GM13977 (cell line): ENCODE measurements around the gene LGALS9.
"Not testable (repeated sequence)": the region's sequence is repeated elsewhere in the genome, so short reads cannot be mapped to it uniquely, and the experiment has no call there.

Source experiments
- DNase-seq: peaks from one replicate; pipeline ENCODE4 v3.0.0; 2012; ENCODE audit warnings: low spot score
- CTCF ChIP-seq: IDR thresholded peaks from 2 replicates; pipeline ENCODE4 v1.5.1; 2012; ENCODE audit warnings: mild to moderate bottlenecking, control low read depth; ENCODE audit not compliant: insufficient read depth; ENCODE audit errors: extremely low read depth, missing control alignments
- in situ Hi-C: fragments of 300-500 bp; cut with MboI; formaldehyde crosslinking; loops from one replicate; pipeline ENCODE4 v1.12.0; 2022; ENCODE audit warnings: low sequenced_read_pairs, low pct_unique_long_range_greater_than_20kb, mixed read lengths, inconsistent platforms; ENCODE audit not compliant: unreplicated experiment

Gene LGALS9

GRCh38 chr17:27631411-27631760 lies 398 bp downstream of the LGALS9 start:
- TF ChIP-seq CTCF = no peak
- peak; percentile 47 for DNase-seq
- in situ Hi-C loops = no loop called here

- DNase-seq = peak; percentile 42
- in situ Hi-C loops = no loop called here
Measured at GRCh38 chr17:27631897-27632725, 1.1 kb downstream of the LGALS9 start.

GRCh38 chr17:27632766-27633165 lies 1.8 kb downstream of the LGALS9 start:
- in situ Hi-C loops, DNase-seq: not testable (repeated sequence)

More at GRCh38 chr17:27631897-27632725, 1.1 kb downstream of the LGALS9 start:
- peak; percentile 52 for TF ChIP-seq CTCF

- in situ Hi-C loops = no loop called here
- no peak for TF ChIP-seq CTCF
- DNase-seq = no peak
Measured at GRCh38 chr17:27633312-27634025, 2.5 kb downstream of the LGALS9 start.

- TF ChIP-seq CTCF = no peak
- no peak for DNase-seq
- in situ Hi-C loops = no loop called here
Measured at GRCh38 chr17:27634026-27634335, 3.0 kb downstream of the LGALS9 start.

GRCh38 chr17:27634776-27635175 lies 3.8 kb downstream of the LGALS9 start:
- in situ Hi-C loops = no loop called here
- TF ChIP-seq CTCF = no peak
- no peak for DNase-seq

GRCh38 chr17:27635275-27635823 lies 4.4 kb downstream of the LGALS9 start:
- in situ Hi-C loops = no loop called here
- peak; percentile 53 for DNase-seq
- TF ChIP-seq CTCF = no peak

- DNase-seq, in situ Hi-C loops: not testable (repeated sequence)
Measured at GRCh38 chr17:27636005-27636520, 5.1 kb downstream of the LGALS9 start.

- in situ Hi-C loops, DNase-seq: not testable (repeated sequence)
Measured at GRCh38 chr17:27637818-27638217, 6.8 kb downstream of the LGALS9 start.

GRCh38 chr17:27638415-27638914 lies 7.5 kb downstream of the LGALS9 start:
- in situ Hi-C loops, DNase-seq: not testable (repeated sequence)
